Heart left ventricle (tissue), 16 donors: Measurements from ENCODE around the gene DNAH5. TPM values are rescaled to one million over a fixed set of nuclear protein-coding genes. Genes with fewer than 3 reads are reported as not detected.

Experiments used
- ATAC-seq, 4 donors: fragments of 200-7000 bp; cut with Tn5 transposase; one replicate each; pipeline ENCODE4 v1.9.1; 2020 to 2022; ENCODE audit warnings: moderate library complexity in 4 of 4, mild to moderate bottlenecking in 3 of 4, moderate number of reproducible peaks in 1 of 4
- DNase-seq, 5 donors: peaks; one replicate each; pipeline ENCODE4 v3.0.0-alpha.2; 2020
- H3K27ac ChIP-seq, 12 donors: fragments of 200-600 bp; sonication (generic) in 4 of 12; one replicate each; pipeline versions ENCODE4 v1.5.0 to v1.8.0; 2016 to 2022; ENCODE audit warnings: mild to moderate bottlenecking in 2 of 12
- H3K27me3 ChIP-seq, 9 donors: fragments of 200-600 bp; sonication (generic) in 2 of 9; one replicate each; pipeline versions ENCODE4 v1.5.1 to v1.8.0; 2016 to 2022; ENCODE audit warnings: mild to moderate bottlenecking in 3 of 9
- H3K36me3 ChIP-seq, 9 donors: fragments of 200-600 bp; sonication (generic) in 2 of 9; one replicate each; pipeline versions ENCODE4 v1.5.0 to v1.8.0; 2018 to 2022; ENCODE audit warnings: mild to moderate bottlenecking in 2 of 9
- H3K4me1 ChIP-seq, 12 donors: fragments of 200-600 bp; sonication (generic) in 4 of 12; one replicate each; pipeline versions ENCODE4 v1.5.0 to v1.8.0; 2016 to 2022; ENCODE audit warnings: mild to moderate bottlenecking in 3 of 12
- H3K4me3 ChIP-seq, 12 donors: fragments of 200-600 bp; sonication (generic) in 4 of 12; one replicate each; pipeline versions ENCODE4 v1.5.0 to v1.8.0; 2017 to 2022; ENCODE audit warnings: mild to moderate bottlenecking in 9 of 12, moderate library complexity in 4 of 12
- H3K9me3 ChIP-seq, 12 donors: fragments of 200-600 bp; sonication (generic) in 4 of 12; one replicate each; pipeline versions ENCODE4 v1.5.0 to v1.8.0; 2016 to 2022; ENCODE audit warnings: mild to moderate bottlenecking in 1 of 12
- CTCF ChIP-seq, 12 donors: fragments of 200-600 bp; sonication (generic) in 4 of 12; IDR thresholded peaks; one replicate each; pipeline versions ENCODE4 v1.5.0 to v1.8.0; 2018 to 2022; ENCODE audit warnings: antibody characterized with exemption in 12 of 12, mild to moderate bottlenecking in 5 of 12
- POLR2A ChIP-seq, 2 donors: fragments of 450-650 bp; IDR thresholded peaks; one replicate each; pipeline ENCODE4 v1.6.1; 2017; ENCODE audit warnings: antibody characterized with exemption in 2 of 2, mild to moderate bottlenecking in 2 of 2, moderate library complexity in 2 of 2
- WGBS, 4 donors: extraction: QIAGEN DNeasy Blood & Tissue Kit in 2 of 4; methylation state at CpG; one replicate each; pipeline versions ENCODE4 v1.1.5 to v1.1.7; 2013 to 2018; 5-methylcytosine and 5-hydroxymethylcytosine counted together
- intact Hi-C, 10 donors: fragments of 100-400 bp; cut with DNase I; formaldehyde crosslinking; loops; one replicate each; pipeline versions ENCODE4 v1.11.1 to v1.14.2; 2022
- polyA plus RNA-seq, 2 donors: library from polyadenylated mRNA; stranded (reverse); fragments of 200-250 nt; gene quantifications; one replicate each; pipeline ENCODE4 v1.2.3, GENCODE V29; 2013
- total RNA-seq, 9 donors: library from RNA; depleted of rRNA in 2 of 9; stranded (reverse); fragments of >200 nt in 2 of 9; fragmentation: NEBNext Ultra II Directional in 3 of 9; extraction: Animal tissue kit (Norgen Biotek cat#: 25700) in 3 of 9; gene quantifications; one replicate each; pipeline versions ENCODE4 v1.1.0 to v1.2.4, GENCODE V29; 2016 to 2023
- donor health status: ischemic (EF 13 %, LVEDD 7.1; RV severe dilation, severe dysfunction).
- donor health status: healthy with polysubstance abuse.
- donor health status: DM: no; HTN: yes; CAD: no.
- donor health status: DM: no; HTN: no; CAD: no.
- donor health status: ischemic (EF 25% LVEDD 6.9; RV normal size, moderate dysfunction).
- donor health status: ischemic (EF 25% LVEDD 5.7; RV mildly dilated, moderate dysfunction).
- donor health status: healthy.
- donor health status: DM: yes; HTN: yes; CAD: no.
- donor health status: ischemic (EF 35%, LVEDD 5.7; RV mildly dilated, moderate dysfunction).
- donor health status: nonischemic (EF 11% LVEDD 7.7; RV severe dilation, severe dysfunction).
- donor health status: DM: yes; HTN: yes; CAD: no.
- donor health status: PGD.
- donor health status: ischemic (EF 29% LVEDD 5.4; RV normal size, mild dysfunction).
- donor health status: nonischemic (EF 23%, LVEDD 6.1; RV moderate dilation, normal function).

Gene DNAH5
- total and polyA plus RNA-seq, 11 donors = 0.03 to 0.46 (median 0.16) TPM

- 59 to 83% (median 62%) methylated on average over 3 of the region's 3 CpGs for WGBS, 4 donors
- Histone ChIP-seq H3K4me1 (no peaks in the 10 kb centered on the region), H3K36me3 (no peaks in the 10 kb centered on the region), H3K27me3 (no peaks in the 10 kb centered on the region), H3K9me3 (peaks cover 0 to 5% (median 0%) of the 10 kb centered on the region in 12 donors), H3K4me3 (no peak overlapping the region), H3K27ac (no peak overlapping the region)
- ATAC-seq = no peak
- no peak for DNase-seq
- intact Hi-C loops = no loop called here
- no peak for TF ChIP-seq POLR2A (IDR thresholded peaks at IDR 0.05)
- no peak for TF ChIP-seq CTCF (IDR thresholded peaks at IDR 0.05)
These were observed 245.6 kb downstream of the DNAH5 start for GRCh38 chr5:13698885-13699284.

GRCh38 chr5:13695076-13695712 lies 249.3 kb downstream of the DNAH5 start:
- DNase-seq (no peak), ATAC-seq (no peak)
- no peaks in the 10 kb centered on the region for H3K36me3 ChIP-seq
- no peak for TF ChIP-seq POLR2A (IDR thresholded peaks at IDR 0.05)
- no peak for TF ChIP-seq CTCF (IDR thresholded peaks at IDR 0.05)
- H3K27me3 ChIP-seq = no peaks in the 10 kb centered on the region
- 52 to 56% (median 55%) methylated on average over 9 of the region's 9 CpGs for WGBS, 4 donors
- H3K4me3 ChIP-seq = no peak overlapping the region
- H3K9me3 ChIP-seq = peaks cover 0 to 5% (median 0%) of the 10 kb centered on the region in 12 donors
- intact Hi-C loops = no loop called here
- H3K27ac ChIP-seq = no peak overlapping the region
- H3K4me1 ChIP-seq = no peaks in the 10 kb centered on the region

- intact Hi-C loops = no loop called here
- no peaks in the 10 kb centered on the region for H3K36me3 ChIP-seq
- H3K4me3 ChIP-seq = no peak overlapping the region
- no peak overlapping the region for H3K27ac ChIP-seq
- no peaks in the 10 kb centered on the region for H3K27me3 ChIP-seq
- TF ChIP-seq CTCF (IDR thresholded peaks at IDR 0.05) (no peak), POLR2A (IDR thresholded peaks at IDR 0.05) (no peak)
- H3K4me1 ChIP-seq = no peaks in the 10 kb centered on the region
- peaks cover 0 to 22% (median 6%) of the 10 kb centered on the region in 12 donors for H3K9me3 ChIP-seq
- DNase-seq (no peak), ATAC-seq (no peak)
These were observed 252.3 kb downstream of the DNAH5 start for GRCh38 chr5:13692172-13692571.

GRCh38 chr5:13676531-13676930 lies 268.0 kb downstream of the DNAH5 start:
- H3K9me3 ChIP-seq = no peaks in the 10 kb centered on the region
- DNase-seq = no peak
- 79 to 88% (median 84%) methylated on average over 4 of the region's 4 CpGs for WGBS, 4 donors

More at GRCh38 chr5:13676531-13676930, 268.0 kb downstream of the DNAH5 start:
- Histone ChIP-seq H3K4me3 (no peak overlapping the region), H3K36me3 (no peaks in the 10 kb centered on the region), H3K27ac (no peak overlapping the region), H3K27me3 (no peaks in the 10 kb centered on the region), H3K4me1 (no peaks in the 10 kb centered on the region)
- ATAC-seq = no peak
- TF ChIP-seq POLR2A (IDR thresholded peaks at IDR 0.05) (no peak), CTCF (IDR thresholded peaks at IDR 0.05) (no peak)
- intact Hi-C loops = no loop called here
